Calu3 (cell line): ENCODE results near the gene OXLD1. TPM values are rescaled to one million over a fixed set of nuclear protein-coding genes. Genes with fewer than 3 reads are reported as not detected.

Source experiments
- BruUV-seq: library from RNA; stranded (reverse); fragments of 400-500 nt; replicated peaks from 2 replicates; lab custom pipeline; 2021; lab: Mats Ljungman, UMichigan
- CTCF ChIA-PET: fragments of 300-600 bp; sonication (Branson Sonifier 250); formaldehyde crosslinking; loops from one replicate; lab custom pipeline; 2022; ENCODE audit warnings: antibody characterized with exemption; lab: Charles Lee
- DNase-seq: peaks from one replicate; pipeline ENCODE4 v3.0.0; 2022
- H3K27ac Mint-ChIP-seq: one replicate; pipeline ENCODE4 v1.8.0; 2022; ENCODE audit warnings: mixed read lengths; ENCODE audit not compliant: unreplicated experiment
- H3K27me3 Mint-ChIP-seq: one replicate; pipeline ENCODE4 v1.8.0; 2022; ENCODE audit warnings: mixed read lengths; ENCODE audit not compliant: unreplicated experiment
- H3K36me3 Mint-ChIP-seq: one replicate; pipeline ENCODE4 v1.8.0; 2022; ENCODE audit warnings: mild to moderate bottlenecking, moderate library complexity, mixed read lengths; ENCODE audit not compliant: insufficient read depth, unreplicated experiment
- H3K4me1 Mint-ChIP-seq: one replicate; pipeline ENCODE4 v1.8.0; 2022; ENCODE audit warnings: mild to moderate bottlenecking, low read depth, mixed read lengths; ENCODE audit not compliant: unreplicated experiment
- H3K4me3 Mint-ChIP-seq: one replicate; pipeline ENCODE4 v1.8.0; 2022; ENCODE audit warnings: mild to moderate bottlenecking, low read depth, moderate library complexity, mixed read lengths; ENCODE audit not compliant: unreplicated experiment
- H3K9me3 Mint-ChIP-seq: one replicate; pipeline ENCODE4 v1.8.0; 2022; ENCODE audit warnings: low read depth, mixed read lengths; ENCODE audit not compliant: unreplicated experiment
- CTCF ChIP-seq: fragments of 200-600 bp; IDR thresholded peaks from one replicate; pipeline ENCODE4 v1.8.0; 2022; ENCODE audit warnings: antibody characterized with exemption; ENCODE audit not compliant: unreplicated experiment
- intact Hi-C: fragments of 100-400 bp; cut with micrococcal nuclease; formaldehyde crosslinking; loops from one replicate; pipeline ENCODE4 v1.10.0; 2022; ENCODE audit not compliant: unreplicated experiment
- total RNA-seq: library from RNA; stranded (reverse); gene quantifications from 2 replicates; pipeline ENCODE4 v1.2.3, GENCODE V29; 2022

The OXLD1 gene
- total RNA-seq, 1 experiment from 2014 or later, result 36.5 TPM

- Mint-ChIP-seq H3K4me1 (peaks cover 16% of the 10 kb centered on the region), H3K27ac (no peak overlapping the region), H3K36me3 (peaks cover 77% of the 10 kb centered on the region), H3K4me3 (no peak overlapping the region), H3K27me3 (no peaks in the 10 kb centered on the region), H3K9me3 (no peaks in the 10 kb centered on the region)
- intact Hi-C loops, result no loop called here
- TF ChIP-seq CTCF, result no peak
- CTCF ChIA-PET, result no interaction called here
- BruUV-seq, result no TSS peak
- DNase-seq, result no peak
These were observed 6.1 kb upstream of the OXLD1 start for GRCh38 chr17:81672504-81672903.

- intact Hi-C loops, result no loop called here
- Mint-ChIP-seq H3K36me3 (peaks cover 74% of the 10 kb centered on the region), H3K9me3 (no peaks in the 10 kb centered on the region), H3K4me3 (peak overlapping the region; percentile 82), H3K4me1 (peaks cover 20% of the 10 kb centered on the region), H3K27ac (peak overlapping the region; percentile 62), H3K27me3 (no peaks in the 10 kb centered on the region)
- no TSS peak for BruUV-seq
- no peak for DNase-seq
- CTCF ChIA-PET, result interaction anchor here (0.6 kb wide), 1 partner anchor 139 kb away, joined by 3 read pairs; no protein-coding TSS in a partner anchor
- TF ChIP-seq CTCF, result no peak
These were observed 1.3 kb upstream of the OXLD1 start for GRCh38 chr17:81667754-81668153.

- CTCF ChIA-PET, result interaction anchor here (0.6 kb wide), 1 partner anchor 38 kb away, joined by 3 read pairs; no protein-coding TSS in a partner anchor
- TSS peak; percentile 83 for BruUV-seq
- intact Hi-C loops, result no loop called here
- Mint-ChIP-seq H3K9me3 (no peaks in the 10 kb centered on the region), H3K4me1 (peaks cover 20% of the 10 kb centered on the region), H3K4me3 (peak overlapping the region; percentile 82), H3K36me3 (peaks cover 58% of the 10 kb centered on the region), H3K27me3 (no peaks in the 10 kb centered on the region), H3K27ac (peak overlapping the region; percentile 62)
- no peak for TF ChIP-seq CTCF
- no peak for DNase-seq
These were observed 388 bp downstream of the OXLD1 start for GRCh38 chr17:81666092-81666341.

GRCh38 chr17:81665205-81666091, 957 bp downstream of the OXLD1 start:
- DNase-seq, result peak; percentile 45
- Mint-ChIP-seq H3K4me3 (peak overlapping the region; percentile 82), H3K27me3 (no peaks in the 10 kb centered on the region), H3K9me3 (no peaks in the 10 kb centered on the region), H3K36me3 (peaks cover 58% of the 10 kb centered on the region), H3K27ac (peak overlapping the region; percentile 62), H3K4me1 (peaks cover 23% of the 10 kb centered on the region)
- TF ChIP-seq CTCF, result no peak
- BruUV-seq, result no TSS peak
- CTCF ChIA-PET, result interaction anchor here (0.6 kb wide), 1 partner anchor 39 kb away, joined by 3 read pairs; no protein-coding TSS in a partner anchor
- intact Hi-C loops, result loop anchor here (2.0 kb wide), 1 partner anchor 29 kb away; the partner anchor contains the start of genes NPLOC4 and TSPAN10
